ENCODE measurements around the gene TIMM10. TPM values are rescaled to one million over a fixed set of nuclear protein-coding genes. Genes with fewer than 3 reads are reported as not detected.
A peak's percentile ranks its signal among the peaks of the same experiment; 100 is the strongest.

Gene TIMM10
- total and polyA plus RNA-seq, 2 experiments from 2014 or later, result 23.3 to 99.4 TPM

DNA sequence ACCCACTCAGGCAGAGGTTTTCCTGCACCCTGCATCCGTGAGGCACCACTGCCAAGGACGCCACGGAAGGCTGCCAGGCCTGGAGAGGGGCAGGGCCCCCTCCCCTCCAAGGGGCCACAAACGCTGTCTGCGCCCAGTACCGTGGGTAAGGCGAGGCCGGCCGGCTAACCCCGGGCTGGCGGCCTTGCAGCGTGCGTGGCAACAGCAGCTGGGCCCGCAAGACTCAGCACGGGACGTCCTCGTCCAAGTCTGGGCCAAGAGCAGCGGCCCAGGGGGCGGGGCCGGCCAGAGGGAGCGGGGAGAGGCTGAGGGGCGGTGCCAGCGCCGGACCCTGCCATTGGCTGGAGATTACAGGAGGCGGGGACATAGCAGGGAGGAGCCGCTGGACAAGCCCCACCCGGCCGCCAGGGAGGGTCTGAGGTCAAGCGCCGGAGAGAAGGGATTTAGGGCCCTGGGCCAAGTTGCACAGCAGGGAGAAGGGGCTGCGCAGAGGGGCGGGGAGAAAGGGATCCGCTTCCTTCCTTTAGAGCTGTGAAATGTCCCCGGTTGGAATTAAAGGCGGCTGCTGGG is 31.1 kb downstream of the TIMM10 start:
- peak; percentile 97 for DNase-seq (ENCODE audit: low spot score)
- Histone ChIP-seq H3K79me2 (no peaks in the 10 kb centered on the region), H3K27me3 (no peaks in the 10 kb centered on the region), H3K36me3 (replicated peaks; ENCODE audit: insufficient read depth, low read depth) (no peaks in the 10 kb centered on the region), H4K20me1 (ENCODE audit: insufficient read depth, poor library complexity, severe bottlenecking) (no peaks in the 10 kb centered on the region), H3K4me3 (no peak overlapping the region), H3K4me2 (peak overlapping the region; percentile 68), H3K9me3 (ENCODE audit: low read depth) (no peaks in the 10 kb centered on the region), H3K9me2 (replicated peaks; ENCODE audit: insufficient read depth) (no peaks in the 10 kb centered on the region), H2AFZ (peak overlapping the region; percentile 47), H3K4me1 (ENCODE audit: insufficient read depth) (peaks cover 31% of the 10 kb centered on the region), H3K27ac (peak overlapping the region; percentile 94)
- TF ChIP-seq EZH2phosphoT487 (IDR thresholded peaks at IDR 0.05; ENCODE audit: low read depth, severe bottlenecking, unreplicated experiment), result no peak
- no peak for TF ChIP-seq EZH2 (IDR thresholded peaks at IDR 0.05; ENCODE audit: borderline replicate concordance)
- TF ChIP-seq, protein P1, sequence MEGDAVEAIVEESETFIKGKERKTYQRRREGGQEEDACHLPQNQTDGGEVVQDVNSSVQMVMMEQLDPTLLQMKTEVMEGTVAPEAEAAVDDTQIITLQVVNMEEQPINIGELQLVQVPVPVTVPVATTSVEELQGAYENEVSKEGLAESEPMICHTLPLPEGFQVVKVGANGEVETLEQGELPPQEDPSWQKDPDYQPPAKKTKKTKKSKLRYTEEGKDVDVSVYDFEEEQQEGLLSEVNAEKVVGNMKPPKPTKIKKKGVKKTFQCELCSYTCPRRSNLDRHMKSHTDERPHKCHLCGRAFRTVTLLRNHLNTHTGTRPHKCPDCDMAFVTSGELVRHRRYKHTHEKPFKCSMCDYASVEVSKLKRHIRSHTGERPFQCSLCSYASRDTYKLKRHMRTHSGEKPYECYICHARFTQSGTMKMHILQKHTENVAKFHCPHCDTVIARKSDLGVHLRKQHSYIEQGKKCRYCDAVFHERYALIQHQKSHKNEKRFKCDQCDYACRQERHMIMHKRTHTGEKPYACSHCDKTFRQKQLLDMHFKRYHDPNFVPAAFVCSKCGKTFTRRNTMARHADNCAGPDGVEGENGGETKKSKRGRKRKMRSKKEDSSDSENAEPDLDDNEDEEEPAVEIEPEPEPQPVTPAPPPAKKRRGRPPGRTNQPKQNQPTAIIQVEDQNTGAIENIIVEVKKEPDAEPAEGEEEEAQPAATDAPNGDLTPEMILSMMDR (IDR thresholded peaks at IDR 0.05; ENCODE audit: poor library complexity), result no peak
- WGBS (ENCODE audit: low lambda C conversion rate, missing lambda C conversion rate), result 7% methylated on average over 26 of the region's 35 CpGs

GRCh38 chr11:57498540-57498939 is 32.0 kb downstream of the TIMM10 start:
- no peaks in the 10 kb centered on the region for H3K9me2 ChIP-seq (replicated peaks; ENCODE audit: insufficient read depth)
- H3K9me3 ChIP-seq (ENCODE audit: low read depth), result no peaks in the 10 kb centered on the region
- TF ChIP-seq EZH2 (IDR thresholded peaks at IDR 0.05; ENCODE audit: borderline replicate concordance), result no peak
- TF ChIP-seq, protein P1 (IDR thresholded peaks at IDR 0.05; ENCODE audit: poor library complexity), result no peak
- TF ChIP-seq EZH2phosphoT487 (IDR thresholded peaks at IDR 0.05; ENCODE audit: low read depth, severe bottlenecking, unreplicated experiment), result no peak
- WGBS (ENCODE audit: low lambda C conversion rate, missing lambda C conversion rate), result 66% methylated on average over 6 of the region's 6 CpGs
- peaks cover 31% of the 10 kb centered on the region for H3K4me1 ChIP-seq (ENCODE audit: insufficient read depth)
- no peaks in the 10 kb centered on the region for H4K20me1 ChIP-seq (ENCODE audit: insufficient read depth, poor library complexity, severe bottlenecking)
- no peak for DNase-seq (ENCODE audit: low spot score)
- H3K4me3 ChIP-seq, result no peak overlapping the region
- no peak overlapping the region for H2AFZ ChIP-seq
- no peaks in the 10 kb centered on the region for H3K79me2 ChIP-seq
- H3K27ac ChIP-seq, result peak overlapping the region; percentile 94
- H3K4me2 ChIP-seq, result peak overlapping the region; percentile 68
- H3K36me3 ChIP-seq (replicated peaks; ENCODE audit: insufficient read depth, low read depth), result no peaks in the 10 kb centered on the region
- H3K27me3 ChIP-seq, result no peaks in the 10 kb centered on the region

DNA sequence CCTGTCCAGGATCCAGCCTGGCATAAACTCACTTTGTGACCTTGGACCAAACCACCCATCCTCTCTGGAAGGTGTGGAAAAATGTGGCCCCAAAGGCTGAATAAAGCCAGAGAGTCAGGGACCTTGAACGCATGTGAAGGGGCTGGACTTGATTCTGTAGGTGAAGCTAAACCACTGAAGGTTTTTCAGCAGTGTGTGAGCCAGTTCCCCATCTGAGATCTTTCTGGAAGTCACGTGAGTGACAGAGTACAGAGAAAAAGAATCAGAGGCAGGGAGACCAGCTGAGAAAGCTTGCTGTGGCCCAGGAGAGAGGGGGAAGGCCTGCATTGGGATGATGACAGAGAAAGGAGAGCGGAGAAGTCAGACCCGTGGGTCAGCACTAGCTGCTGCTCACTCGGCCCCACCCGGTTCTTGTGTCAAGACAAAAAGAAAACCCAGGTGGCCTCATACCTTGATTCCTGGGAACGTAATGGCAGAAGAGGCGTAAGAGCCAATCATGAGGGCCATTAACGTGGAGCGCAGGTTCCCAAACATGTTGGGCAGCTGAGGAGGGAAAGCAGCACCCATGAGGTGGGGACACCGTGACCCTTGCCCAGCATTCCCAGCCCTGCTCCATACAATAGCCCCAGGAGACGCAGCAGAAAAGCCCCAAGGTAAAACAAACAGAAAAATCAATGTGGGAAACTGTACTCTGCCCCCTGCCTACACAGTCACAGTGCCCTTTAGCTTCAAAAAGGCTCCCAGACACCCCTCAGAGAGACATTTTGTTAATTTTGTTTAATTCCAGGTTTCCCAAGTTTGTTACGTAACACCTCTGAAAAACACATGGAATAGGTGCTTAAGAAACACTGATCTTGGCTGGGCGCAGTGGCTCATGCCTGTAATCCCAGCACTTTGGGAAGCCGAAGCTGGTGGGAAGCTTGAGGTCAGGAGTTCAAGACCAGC is 33.0 kb downstream of the TIMM10 start:
- no peak overlapping the region for H3K4me3 ChIP-seq
- 70% methylated on average over 15 of the region's 15 CpGs for WGBS (ENCODE audit: low lambda C conversion rate, missing lambda C conversion rate)
- no peaks in the 10 kb centered on the region for H3K27me3 ChIP-seq
- H4K20me1 ChIP-seq (ENCODE audit: insufficient read depth, poor library complexity, severe bottlenecking), result no peaks in the 10 kb centered on the region
- DNase-seq (ENCODE audit: low spot score), result peak; percentile 49
- TF ChIP-seq, protein P1 (IDR thresholded peaks at IDR 0.05; ENCODE audit: poor library complexity), result no peak
- no peak for TF ChIP-seq EZH2 (IDR thresholded peaks at IDR 0.05; ENCODE audit: borderline replicate concordance)
- TF ChIP-seq EZH2phosphoT487 (IDR thresholded peaks at IDR 0.05; ENCODE audit: low read depth, severe bottlenecking, unreplicated experiment), result no peak
- H3K27ac ChIP-seq, result peak overlapping the region; percentile 94
- no peaks in the 10 kb centered on the region for H3K79me2 ChIP-seq
- H3K36me3 ChIP-seq (replicated peaks; ENCODE audit: insufficient read depth, low read depth), result no peaks in the 10 kb centered on the region
- H3K4me1 ChIP-seq (ENCODE audit: insufficient read depth), result peaks cover 31% of the 10 kb centered on the region
- H2AFZ ChIP-seq, result no peak overlapping the region
- no peaks in the 10 kb centered on the region for H3K9me2 ChIP-seq (replicated peaks; ENCODE audit: insufficient read depth)
- H3K4me2 ChIP-seq, result peak overlapping the region; percentile 68
- no peaks in the 10 kb centered on the region for H3K9me3 ChIP-seq (ENCODE audit: low read depth)
